GM06990 (cell line): ENCODE results near the gene UFM1.

Source experiments
- DNase-seq: peaks from one replicate; pipeline ENCODE4 v3.0.0-alpha.2; 2011; ENCODE audit not compliant: insufficient read length; ENCODE audit errors: extremely low read depth
- H3K27me3 ChIP-seq: replicated peaks from 2 replicates; pipeline ENCODE4 v1.6.0; 2011; ENCODE audit warnings: low read length; ENCODE audit not compliant: control insufficient read depth, insufficient read depth
- H3K36me3 ChIP-seq: 2 replicates; pipeline ENCODE4 v1.5.1; 2011; ENCODE audit warnings: low read length; ENCODE audit not compliant: control insufficient read depth, insufficient read depth
- H3K4me3 ChIP-seq: replicated peaks from 2 replicates; pipeline ENCODE4 v1.5.1; 2011; ENCODE audit warnings: low read depth, mild to moderate bottlenecking, control low read depth, low read length
- CTCF ChIP-seq: IDR thresholded peaks from 2 replicates; pipeline ENCODE4 v1.5.1; 2011; ENCODE audit warnings: low read length, control low read depth, mild to moderate bottlenecking, inconsistent platforms; ENCODE audit not compliant: insufficient read depth, poor library complexity, severe bottlenecking

UFM1 gene

GRCh38 chr13:38382946-38383345 lies 33.3 kb downstream of the UFM1 start:
- no peaks in the 10 kb centered on the region for H3K36me3 ChIP-seq
- H3K27me3 ChIP-seq, result no peaks in the 10 kb centered on the region
- no peak overlapping the region for H3K4me3 ChIP-seq
- TF ChIP-seq CTCF, result no peak
- no peak for DNase-seq

GRCh38 chr13:38384171-38384570 lies 34.5 kb downstream of the UFM1 start:
- Histone ChIP-seq H3K27me3 (no peaks in the 10 kb centered on the region), H3K4me3 (no peak overlapping the region), H3K36me3 (no peaks in the 10 kb centered on the region)
- TF ChIP-seq CTCF, result no peak
- DNase-seq, result no peak

- no peak overlapping the region for H3K4me3 ChIP-seq
- TF ChIP-seq CTCF, result no peak
- no peaks in the 10 kb centered on the region for H3K36me3 ChIP-seq
- H3K27me3 ChIP-seq, result no peaks in the 10 kb centered on the region
- no peak for DNase-seq
Measured at GRCh38 chr13:38385153-38385891, 35.7 kb downstream of the UFM1 start.

- Histone ChIP-seq H3K36me3 (no peaks in the 10 kb centered on the region), H3K4me3 (no peak overlapping the region), H3K27me3 (no peaks in the 10 kb centered on the region)
- DNase-seq, result no peak
- TF ChIP-seq CTCF, result no peak
Measured at GRCh38 chr13:38386421-38386820, 36.8 kb downstream of the UFM1 start.

- H3K36me3 ChIP-seq, result no peaks in the 10 kb centered on the region
- no peak for TF ChIP-seq CTCF
- DNase-seq, result no peak
Measured at GRCh38 chr13:38391341-38391740, 41.7 kb downstream of the UFM1 start.

More at GRCh38 chr13:38391341-38391740, 41.7 kb downstream of the UFM1 start:
- H3K4me3 ChIP-seq, result no peak overlapping the region
- no peaks in the 10 kb centered on the region for H3K27me3 ChIP-seq
